ENCODE measurements around the gene FAM47E. TPM values are rescaled to one million over a fixed set of nuclear protein-coding genes. Genes with fewer than 3 reads are reported as not detected.

FAM47E gene
- total and polyA plus RNA-seq, 2 donors (not counting 3 experiments of a cell fraction or from before 2014, with no cell fraction given), result 0.11 TPM; not detected in 1

DNA sequence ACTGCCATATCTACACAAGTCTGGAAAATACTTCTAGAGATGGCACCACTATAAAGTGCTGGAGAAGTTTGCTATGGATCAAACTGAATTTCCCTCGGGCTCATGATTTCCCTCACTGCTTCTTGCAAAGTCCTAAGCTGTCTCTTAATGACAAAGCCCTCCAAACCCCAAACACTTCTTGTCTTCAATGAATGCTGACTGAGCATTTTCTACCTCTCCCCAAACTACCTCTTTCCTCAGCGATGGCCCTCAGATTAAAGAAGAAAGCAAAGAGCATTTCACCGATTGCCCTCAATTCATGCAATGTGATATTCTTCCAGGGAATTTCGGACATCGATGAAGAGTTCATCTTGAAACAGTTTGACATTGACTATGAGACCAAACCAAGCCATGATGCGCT, 19.7 kb downstream of the FAM47E start:
- H3K4me1 ChIP-seq (ENCODE audit: control insufficient read depth, extremely low read depth, insufficient read depth, low read length), result no peaks in the 10 kb centered on the region
- H3K79me2 ChIP-seq (ENCODE audit: control insufficient read depth, insufficient read depth, low read length), result no peaks in the 10 kb centered on the region
- no peaks in the 10 kb centered on the region for H4K20me1 ChIP-seq (replicated peaks; ENCODE audit: control insufficient read depth, extremely low read depth, insufficient read depth, low read length)
- ChIA-PET CTCF (no interaction called here), POLR2A (no interaction called here)
- no peak for FAIRE-seq
- H2AFZ ChIP-seq (ENCODE audit: low read depth, low read length), result no peak overlapping the region
- no peak overlapping the region for H3K9ac ChIP-seq (replicated peaks; ENCODE audit: extremely low read depth, insufficient read depth, low read length)
- H3K4me3 ChIP-seq (replicated peaks in 1 of 3; ENCODE audit: insufficient read depth in 1 of 3, low read depth in 1 of 3, low read length in 3 of 3), result no peak overlapping the region
- no peak for DNase-seq (ENCODE audit: low read depth, low spot score)
- BruUV-seq (replicated peaks), result no TSS peak
- TF ChIP-seq POLR2AphosphoS5 (IDR thresholded peaks at IDR 0.05; ENCODE audit: insufficient read depth, low read depth, low read length) (no peak), FOS (IDR thresholded peaks at IDR 0.05; ENCODE audit: borderline replicate concordance, insufficient read depth, low read length) (no peak), POLR2A (IDR thresholded peaks at IDR 0.05; ENCODE audit: low read depth, low read length) (no peak), EZH2 (IDR thresholded peaks at IDR 0.05; ENCODE audit: borderline replicate concordance, low read depth, low read length, severe bottlenecking) (no peak), GATA2 (IDR thresholded peaks at IDR 0.05; ENCODE audit: insufficient read depth, insufficient read length, low read depth, low read length) (no peak), MYC (IDR thresholded peaks at IDR 0.05; ENCODE audit: low read depth, low read length) (no peak), JUN (IDR thresholded peaks at IDR 0.05; ENCODE audit: borderline replicate concordance, insufficient read depth, insufficient read length, low read depth) (no peak)
- TF ChIP-seq, protein P1, sequence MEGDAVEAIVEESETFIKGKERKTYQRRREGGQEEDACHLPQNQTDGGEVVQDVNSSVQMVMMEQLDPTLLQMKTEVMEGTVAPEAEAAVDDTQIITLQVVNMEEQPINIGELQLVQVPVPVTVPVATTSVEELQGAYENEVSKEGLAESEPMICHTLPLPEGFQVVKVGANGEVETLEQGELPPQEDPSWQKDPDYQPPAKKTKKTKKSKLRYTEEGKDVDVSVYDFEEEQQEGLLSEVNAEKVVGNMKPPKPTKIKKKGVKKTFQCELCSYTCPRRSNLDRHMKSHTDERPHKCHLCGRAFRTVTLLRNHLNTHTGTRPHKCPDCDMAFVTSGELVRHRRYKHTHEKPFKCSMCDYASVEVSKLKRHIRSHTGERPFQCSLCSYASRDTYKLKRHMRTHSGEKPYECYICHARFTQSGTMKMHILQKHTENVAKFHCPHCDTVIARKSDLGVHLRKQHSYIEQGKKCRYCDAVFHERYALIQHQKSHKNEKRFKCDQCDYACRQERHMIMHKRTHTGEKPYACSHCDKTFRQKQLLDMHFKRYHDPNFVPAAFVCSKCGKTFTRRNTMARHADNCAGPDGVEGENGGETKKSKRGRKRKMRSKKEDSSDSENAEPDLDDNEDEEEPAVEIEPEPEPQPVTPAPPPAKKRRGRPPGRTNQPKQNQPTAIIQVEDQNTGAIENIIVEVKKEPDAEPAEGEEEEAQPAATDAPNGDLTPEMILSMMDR (IDR thresholded peaks at IDR 0.05; ENCODE audit: extremely low read depth in 1 of 2, insufficient read depth in 1 of 2, low read depth in 1 of 2, low read length in 2 of 2), result no peak
- TF ChIP-seq, protein P2, sequence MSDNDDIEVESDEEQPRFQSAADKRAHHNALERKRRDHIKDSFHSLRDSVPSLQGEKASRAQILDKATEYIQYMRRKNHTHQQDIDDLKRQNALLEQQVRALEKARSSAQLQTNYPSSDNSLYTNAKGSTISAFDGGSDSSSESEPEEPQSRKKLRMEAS (IDR thresholded peaks at IDR 0.05; ENCODE audit: insufficient read depth, insufficient read length), result no peak
- no peak overlapping the region for H3K4me2 ChIP-seq (ENCODE audit: insufficient read depth, low read length)
- H3K36me3 ChIP-seq (ENCODE audit: control insufficient read depth in 2 of 2, extremely low read depth in 1 of 2, insufficient read depth in 2 of 2, low read length in 2 of 2), result no peaks in the 10 kb centered on the region
- dilution Hi-C loops (cut with MboI; ENCODE audit: extremely low pct_ligation_motif_present, low sequenced_read_pairs) (no loop called here), intact Hi-C loops (cut with micrococcal nuclease) (no loop called here)
- no peak overlapping the region for H3K27ac ChIP-seq (ENCODE audit: insufficient read depth, low read depth, low read length)
- no peaks in the 10 kb centered on the region for H3K9me3 ChIP-seq (replicated peaks; ENCODE audit: control insufficient read depth, insufficient read depth, low read length)
- H3K27me3 ChIP-seq (ENCODE audit: control insufficient read depth in 2 of 2, insufficient read depth in 2 of 2, low read length in 2 of 2), result peaks cover 15 to 24% of the 10 kb centered on the region in 2 experiments
- no peaks in the 10 kb centered on the region for H3K9me1 ChIP-seq (replicated peaks; ENCODE audit: control insufficient read depth, extremely low read depth, insufficient read depth, low read length)

All from endothelial cell of umbilical vein (primary cell).